Endothelial cell (in vitro differentiated cells): ENCODE measurements around the gene APOL6. TPM values are rescaled to one million over a fixed set of nuclear protein-coding genes. Genes with fewer than 3 reads are reported as not detected.

ENCODE experiments used
- DNase-seq: peaks from one replicate; pipeline ENCODE4 v3.0.0; 2021; ENCODE audit warnings: low spot score
- H3K27ac Mint-ChIP-seq: one replicate; pipeline ENCODE4 v1.8.0; 2021; ENCODE audit warnings: mixed read lengths, inconsistent platforms; ENCODE audit not compliant: unreplicated experiment
- H3K27me3 Mint-ChIP-seq: one replicate; pipeline ENCODE4 v1.8.0; 2021; ENCODE audit warnings: mild to moderate bottlenecking, moderate library complexity, mixed read lengths, inconsistent platforms; ENCODE audit not compliant: unreplicated experiment
- H3K36me3 Mint-ChIP-seq: one replicate; pipeline ENCODE4 v1.8.0; 2021; ENCODE audit warnings: mild to moderate bottlenecking, low read depth, mixed read lengths, inconsistent platforms; ENCODE audit not compliant: unreplicated experiment
- H3K4me1 Mint-ChIP-seq: one replicate; pipeline ENCODE4 v1.8.0; 2021; ENCODE audit warnings: mild to moderate bottlenecking, mixed read lengths, inconsistent platforms; ENCODE audit not compliant: unreplicated experiment
- H3K4me3 Mint-ChIP-seq: one replicate; pipeline ENCODE4 v1.8.0; 2021; ENCODE audit warnings: mild to moderate bottlenecking, mixed read lengths, inconsistent platforms; ENCODE audit not compliant: unreplicated experiment
- H3K9me3 Mint-ChIP-seq: one replicate; pipeline ENCODE4 v1.8.0; 2021; ENCODE audit warnings: mixed read lengths, inconsistent platforms; ENCODE audit not compliant: unreplicated experiment
- long read RNA-seq: library from polyadenylated mRNA; unstranded; transcript quantifications from one replicate; pipeline ENCODE4 v2.0.0, GENCODE V29; 2020; ENCODE audit not compliant: unreplicated experiment
- total RNA-seq: library from RNA; stranded (reverse); fragmentation: NEBNext Ultra II Directional; extraction: Animal tissue kit (Norgen Biotek cat#: 25700); gene quantifications from one replicate; pipeline ENCODE4 v1.2.1, GENCODE V29; 2021; ENCODE audit not compliant: unreplicated experiment
- TF ChIP-seq, protein P1 (sequence below): fragments of 200-600 bp; sonication (generic); IDR thresholded peaks from one replicate; pipeline ENCODE4 v1.5.0; 2021; ENCODE audit warnings: antibody characterized with exemption; ENCODE audit not compliant: unreplicated experiment

APOL6 gene, protein sequence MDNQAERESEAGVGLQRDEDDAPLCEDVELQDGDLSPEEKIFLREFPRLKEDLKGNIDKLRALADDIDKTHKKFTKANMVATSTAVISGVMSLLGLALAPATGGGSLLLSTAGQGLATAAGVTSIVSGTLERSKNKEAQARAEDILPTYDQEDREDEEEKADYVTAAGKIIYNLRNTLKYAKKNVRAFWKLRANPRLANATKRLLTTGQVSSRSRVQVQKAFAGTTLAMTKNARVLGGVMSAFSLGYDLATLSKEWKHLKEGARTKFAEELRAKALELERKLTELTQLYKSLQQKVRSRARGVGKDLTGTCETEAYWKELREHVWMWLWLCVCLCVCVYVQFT
- 0.23 TPM for total RNA-seq
- long read RNA-seq = 0 reads

- Mint-ChIP-seq H3K36me3 (no peaks in the 10 kb centered on the region), H3K27ac (no peak within 1 kb of the TSS), H3K9me3 (no peaks in the 10 kb centered on the region), H3K4me3 (no peak within 1 kb of the TSS), H3K4me1 (peaks cover 5% of the 10 kb centered on the region), H3K27me3 (no peaks in the 10 kb centered on the region)
- DNase-seq = no peak
- TF ChIP-seq, protein P1, sequence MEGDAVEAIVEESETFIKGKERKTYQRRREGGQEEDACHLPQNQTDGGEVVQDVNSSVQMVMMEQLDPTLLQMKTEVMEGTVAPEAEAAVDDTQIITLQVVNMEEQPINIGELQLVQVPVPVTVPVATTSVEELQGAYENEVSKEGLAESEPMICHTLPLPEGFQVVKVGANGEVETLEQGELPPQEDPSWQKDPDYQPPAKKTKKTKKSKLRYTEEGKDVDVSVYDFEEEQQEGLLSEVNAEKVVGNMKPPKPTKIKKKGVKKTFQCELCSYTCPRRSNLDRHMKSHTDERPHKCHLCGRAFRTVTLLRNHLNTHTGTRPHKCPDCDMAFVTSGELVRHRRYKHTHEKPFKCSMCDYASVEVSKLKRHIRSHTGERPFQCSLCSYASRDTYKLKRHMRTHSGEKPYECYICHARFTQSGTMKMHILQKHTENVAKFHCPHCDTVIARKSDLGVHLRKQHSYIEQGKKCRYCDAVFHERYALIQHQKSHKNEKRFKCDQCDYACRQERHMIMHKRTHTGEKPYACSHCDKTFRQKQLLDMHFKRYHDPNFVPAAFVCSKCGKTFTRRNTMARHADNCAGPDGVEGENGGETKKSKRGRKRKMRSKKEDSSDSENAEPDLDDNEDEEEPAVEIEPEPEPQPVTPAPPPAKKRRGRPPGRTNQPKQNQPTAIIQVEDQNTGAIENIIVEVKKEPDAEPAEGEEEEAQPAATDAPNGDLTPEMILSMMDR = no peak
These were observed at the start of gene APOL6 for GRCh38 chr22:35648066-35649025. APOL6 (plus strand) TSS chr22:35648446; CDS start chr22:35656426, 7,980 bp downstream.

DNA sequence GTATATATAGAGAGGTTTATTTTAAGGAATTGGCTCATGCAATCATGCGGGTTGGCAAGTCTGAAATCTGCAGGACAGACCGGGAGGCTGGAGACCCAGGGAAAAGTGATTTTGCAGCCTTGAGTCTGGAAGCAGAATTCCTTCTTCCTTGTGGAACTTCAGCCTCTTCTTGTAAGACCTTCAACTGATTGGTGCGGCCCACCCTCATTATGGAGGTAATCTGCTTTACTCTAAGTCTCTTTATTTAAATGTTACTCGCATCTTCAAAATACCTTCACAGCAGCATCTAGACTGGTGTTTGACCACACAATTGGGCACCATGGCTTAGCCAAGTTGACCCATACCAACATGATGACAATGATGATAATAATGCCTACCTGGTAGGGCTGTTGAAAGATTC is 48.9 kb upstream of the APOL6 start:
- H3K4me1 Mint-ChIP-seq = peaks cover 1% of the 10 kb centered on the region
- TF ChIP-seq, protein P1 = no peak
- no peaks in the 10 kb centered on the region for H3K36me3 Mint-ChIP-seq
- no peaks in the 10 kb centered on the region for H3K9me3 Mint-ChIP-seq
- H3K27me3 Mint-ChIP-seq = peaks cover 2% of the 10 kb centered on the region
- no peak for DNase-seq
- H3K27ac Mint-ChIP-seq = no peak overlapping the region
- no peak overlapping the region for H3K4me3 Mint-ChIP-seq

DNA sequence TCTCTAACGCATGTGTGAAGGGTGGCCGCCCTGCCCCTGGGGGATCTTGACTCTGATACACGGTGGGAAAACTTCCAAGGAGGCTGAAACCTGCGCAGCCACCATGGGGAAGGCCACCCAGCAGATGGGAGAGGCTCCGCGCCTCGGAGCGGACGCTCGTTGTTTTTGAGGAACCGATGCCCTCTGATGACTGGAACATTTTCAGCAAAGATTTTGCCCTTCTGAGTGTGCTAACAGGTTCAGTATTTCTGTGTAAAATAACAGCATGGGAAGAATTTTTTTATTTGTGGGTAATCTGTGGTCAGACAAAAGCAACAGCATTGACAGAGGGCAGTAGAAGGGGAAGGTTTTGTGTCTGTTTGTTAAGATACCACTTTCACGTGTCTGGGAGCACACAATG is 47.8 kb upstream of the APOL6 start:
- DNase-seq = no peak
- H3K27ac Mint-ChIP-seq = no peak overlapping the region
- peaks cover 2% of the 10 kb centered on the region for H3K27me3 Mint-ChIP-seq
- TF ChIP-seq, protein P1 = no peak
- H3K4me3 Mint-ChIP-seq = no peak overlapping the region
- peaks cover 5% of the 10 kb centered on the region for H3K4me1 Mint-ChIP-seq
- H3K36me3 Mint-ChIP-seq = no peaks in the 10 kb centered on the region
- no peaks in the 10 kb centered on the region for H3K9me3 Mint-ChIP-seq

- Mint-ChIP-seq H3K36me3 (no peaks in the 10 kb centered on the region), H3K9me3 (no peaks in the 10 kb centered on the region), H3K27ac (no peak overlapping the region), H3K4me1 (peaks cover 5% of the 10 kb centered on the region), H3K27me3 (peaks cover 2% of the 10 kb centered on the region), H3K4me3 (no peak overlapping the region)
- TF ChIP-seq, protein P1 = no peak
- DNase-seq = no peak
These were observed 47.1 kb upstream of the APOL6 start for GRCh38 chr22:35601013-35601580.
